ENCODE measurements around the gene CAVIN1. TPM values are rescaled to one million over a fixed set of nuclear protein-coding genes. Genes with fewer than 3 reads are reported as not detected.
"Not testable (repeated sequence)": the region's sequence is repeated elsewhere in the genome, so short reads cannot be mapped to it uniquely, and the experiment has no call there.

CAVIN1 gene
- total RNA-seq, 2 donors from 2014 or later = 0.51 to 3.1 TPM

DNA sequence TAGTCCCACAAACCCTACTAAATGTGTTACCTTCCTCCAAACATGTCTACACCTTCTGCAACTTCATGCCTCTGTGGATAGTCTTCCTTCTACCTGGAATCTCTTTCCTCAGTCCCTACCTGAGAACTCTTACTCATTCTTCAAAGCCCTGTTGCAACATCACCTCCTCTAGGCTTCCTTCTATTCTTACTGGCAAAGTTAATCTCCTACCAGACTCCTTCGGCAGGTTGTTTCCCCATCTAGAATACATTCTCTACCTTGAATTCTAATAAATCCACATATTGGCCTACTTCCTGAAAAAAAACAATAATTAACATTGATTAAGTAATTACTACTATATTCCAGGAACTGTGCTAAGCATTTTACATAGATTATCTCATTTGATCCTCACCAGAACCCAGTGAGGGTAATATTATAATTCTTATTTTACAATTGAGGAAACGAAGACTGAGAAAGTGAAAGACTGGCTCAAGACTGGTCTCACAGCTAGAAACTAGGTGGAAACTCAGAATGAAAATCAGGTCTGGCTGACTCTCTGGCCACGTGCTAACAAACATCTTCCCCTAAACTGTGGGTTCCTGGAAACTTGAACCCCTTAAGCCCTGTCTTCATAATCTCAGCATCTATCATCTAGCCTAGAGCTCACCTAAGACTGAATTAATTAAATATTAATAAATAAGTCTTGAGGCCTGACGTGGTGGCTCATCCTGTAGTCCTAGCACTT is 30.2 kb downstream of the CAVIN1 start:
- Mint-ChIP-seq H3K4me1 (peaks cover 11% of the 10 kb centered on the region), H3K27me3 (ENCODE audit: insufficient read depth) (peaks cover 41% of the 10 kb centered on the region), H3K27ac (no peak overlapping the region), H3K36me3 (ENCODE audit: low read depth) (no peaks in the 10 kb centered on the region), H3K4me3 (no peak overlapping the region), H3K9me3 (no peaks in the 10 kb centered on the region)
- peaks cover 24% of the 10 kb centered on the region for H3K27me3 ChIP-seq (ENCODE audit: control insufficient read depth, insufficient read depth, low read length, poor library complexity, severe bottlenecking)
- TF ChIP-seq, protein P1, sequence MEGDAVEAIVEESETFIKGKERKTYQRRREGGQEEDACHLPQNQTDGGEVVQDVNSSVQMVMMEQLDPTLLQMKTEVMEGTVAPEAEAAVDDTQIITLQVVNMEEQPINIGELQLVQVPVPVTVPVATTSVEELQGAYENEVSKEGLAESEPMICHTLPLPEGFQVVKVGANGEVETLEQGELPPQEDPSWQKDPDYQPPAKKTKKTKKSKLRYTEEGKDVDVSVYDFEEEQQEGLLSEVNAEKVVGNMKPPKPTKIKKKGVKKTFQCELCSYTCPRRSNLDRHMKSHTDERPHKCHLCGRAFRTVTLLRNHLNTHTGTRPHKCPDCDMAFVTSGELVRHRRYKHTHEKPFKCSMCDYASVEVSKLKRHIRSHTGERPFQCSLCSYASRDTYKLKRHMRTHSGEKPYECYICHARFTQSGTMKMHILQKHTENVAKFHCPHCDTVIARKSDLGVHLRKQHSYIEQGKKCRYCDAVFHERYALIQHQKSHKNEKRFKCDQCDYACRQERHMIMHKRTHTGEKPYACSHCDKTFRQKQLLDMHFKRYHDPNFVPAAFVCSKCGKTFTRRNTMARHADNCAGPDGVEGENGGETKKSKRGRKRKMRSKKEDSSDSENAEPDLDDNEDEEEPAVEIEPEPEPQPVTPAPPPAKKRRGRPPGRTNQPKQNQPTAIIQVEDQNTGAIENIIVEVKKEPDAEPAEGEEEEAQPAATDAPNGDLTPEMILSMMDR (conservative IDR thresholded peaks at IDR 0.05) = no peak
- no peak overlapping the region for H3K4me3 ChIP-seq (ENCODE audit: low read length)
- DNase-seq = no peak
- H3K9me3 ChIP-seq (ENCODE audit: control insufficient read depth, low read length) = no peaks in the 10 kb centered on the region
- no peaks in the 10 kb centered on the region for H3K36me3 ChIP-seq (ENCODE audit: control insufficient read depth, insufficient read depth, low read length)
- no peak overlapping the region for H3K27ac ChIP-seq (ENCODE audit: low read depth, low read length)
- no peaks in the 10 kb centered on the region for H3K4me1 ChIP-seq (ENCODE audit: control insufficient read depth, insufficient read depth, low read length)
- no peak overlapping the region for H3K9ac ChIP-seq (ENCODE audit: extremely low read depth, low read length, poor library complexity, severe bottlenecking)
- 94 to 96% methylated on average over 3 to 4 of the region's 4 CpGs for WGBS, 2 experiments (ENCODE audit: insufficient coverage in 1 of 2, insufficient read length in 1 of 2)

DNA sequence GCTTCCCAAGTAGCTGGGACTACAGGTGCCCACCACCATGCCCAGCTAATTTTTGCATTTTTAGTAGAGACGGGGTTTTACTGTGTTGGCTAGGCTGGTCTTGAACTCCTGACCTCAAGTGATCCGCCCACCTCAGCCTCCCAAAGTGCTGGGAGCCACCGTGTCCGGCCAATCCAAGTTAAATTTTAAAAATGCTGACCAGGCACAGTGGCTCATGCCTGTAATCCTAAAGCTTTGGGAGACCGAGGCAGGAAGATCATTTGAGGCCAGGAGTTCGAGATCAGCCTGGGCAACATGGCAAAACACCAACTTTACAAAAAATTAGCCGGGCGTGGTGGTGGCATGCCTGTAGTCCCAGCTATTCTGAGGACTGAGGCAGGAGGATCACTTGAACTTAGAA is 31.6 kb downstream of the CAVIN1 start:
- not testable (repeated sequence) for H3K27ac ChIP-seq (ENCODE audit: low read depth, low read length); H3K27ac Mint-ChIP-seq; H3K9me3 Mint-ChIP-seq; H3K36me3 Mint-ChIP-seq (ENCODE audit: low read depth); H3K4me3 ChIP-seq (ENCODE audit: low read length); H3K9ac ChIP-seq (ENCODE audit: extremely low read depth, low read length, poor library complexity, severe bottlenecking); DNase-seq; H3K36me3 ChIP-seq (ENCODE audit: control insufficient read depth, insufficient read depth, low read length); H3K4me3 Mint-ChIP-seq; H3K9me3 ChIP-seq (ENCODE audit: control insufficient read depth, low read length); H3K4me1 ChIP-seq (ENCODE audit: control insufficient read depth, insufficient read depth, low read length)
- Mint-ChIP-seq H3K27me3 (ENCODE audit: insufficient read depth) (peaks cover 44% of the 10 kb centered on the region), H3K4me1 (peaks cover 18% of the 10 kb centered on the region)
- H3K27me3 ChIP-seq (ENCODE audit: control insufficient read depth, insufficient read depth, low read length, poor library complexity, severe bottlenecking) = peaks cover 35% of the 10 kb centered on the region
- WGBS, 2 experiments (ENCODE audit: insufficient coverage in 1 of 2, insufficient read length in 1 of 2) = 86 to 91% methylated on average over 7 to 8 of the region's 8 CpGs

DNA sequence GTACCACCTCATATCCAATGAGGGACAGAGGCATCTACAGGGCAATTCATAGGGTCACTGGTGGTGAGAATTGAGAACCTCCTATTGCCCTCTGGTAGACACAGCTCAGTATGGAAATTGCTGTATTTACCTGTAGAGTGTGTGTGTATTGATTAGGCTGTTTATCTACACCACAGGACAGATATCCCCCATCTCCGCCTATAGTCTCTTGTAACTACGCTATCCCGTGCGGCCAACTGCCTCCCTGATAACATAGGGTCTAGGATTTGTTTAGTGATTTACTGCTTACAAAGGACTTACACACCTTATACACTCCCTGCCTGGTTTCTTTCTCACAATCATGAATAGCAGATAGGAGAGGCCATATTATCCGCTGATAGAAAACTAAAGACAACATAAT is 33.2 kb downstream of the CAVIN1 start:
- no peaks in the 10 kb centered on the region for H3K9me3 Mint-ChIP-seq
- peak; percentile 66 for DNase-seq
- Histone ChIP-seq H3K27ac (ENCODE audit: low read depth, low read length) (no peak overlapping the region), H3K36me3 (ENCODE audit: control insufficient read depth, insufficient read depth, low read length) (no peaks in the 10 kb centered on the region), H3K4me1 (ENCODE audit: control insufficient read depth, insufficient read depth, low read length) (no peaks in the 10 kb centered on the region), H3K27me3 (ENCODE audit: control insufficient read depth, insufficient read depth, low read length, poor library complexity, severe bottlenecking) (peaks cover 50% of the 10 kb centered on the region), H3K9ac (ENCODE audit: extremely low read depth, low read length, poor library complexity, severe bottlenecking) (no peak overlapping the region), H3K9me3 (ENCODE audit: control insufficient read depth, low read length) (no peaks in the 10 kb centered on the region), H3K4me3 (ENCODE audit: low read length) (peak overlapping the region; percentile 3)
- H3K27ac Mint-ChIP-seq = peak overlapping the region; percentile 2
- peaks cover 38% of the 10 kb centered on the region for H3K27me3 Mint-ChIP-seq (ENCODE audit: insufficient read depth)
- 68 to 85% methylated on average over 4 to 5 of the region's 5 CpGs for WGBS, 2 experiments (ENCODE audit: insufficient coverage in 1 of 2, insufficient read length in 1 of 2)
- H3K4me1 Mint-ChIP-seq = peaks cover 18% of the 10 kb centered on the region
- H3K36me3 Mint-ChIP-seq (ENCODE audit: low read depth) = no peaks in the 10 kb centered on the region
- H3K4me3 Mint-ChIP-seq = peak overlapping the region; percentile 86
- TF ChIP-seq, protein P1 (conservative IDR thresholded peaks at IDR 0.05) = no peak

DNA sequence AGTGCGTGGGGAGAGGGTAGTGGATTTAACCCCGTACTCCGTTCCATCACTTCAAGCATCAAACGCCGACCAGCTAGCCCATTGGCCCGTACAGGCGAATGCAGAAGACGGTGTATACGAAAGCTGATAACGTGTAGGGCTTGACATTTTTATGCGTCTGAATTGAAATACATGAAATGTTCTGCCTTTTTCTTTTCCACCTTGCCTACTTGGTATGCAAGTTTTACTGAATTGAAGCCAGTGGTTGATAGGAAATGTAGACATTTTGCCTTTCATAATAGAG is 34.0 kb downstream of the CAVIN1 start:
- peaks cover 54% of the 10 kb centered on the region for H3K27me3 ChIP-seq (ENCODE audit: control insufficient read depth, insufficient read depth, low read length, poor library complexity, severe bottlenecking)
- DNase-seq = no peak
- no peaks in the 10 kb centered on the region for H3K4me1 ChIP-seq (ENCODE audit: control insufficient read depth, insufficient read depth, low read length)
- no peaks in the 10 kb centered on the region for H3K36me3 ChIP-seq (ENCODE audit: control insufficient read depth, insufficient read depth, low read length)
- Mint-ChIP-seq H3K27ac (peak overlapping the region; percentile 91), H3K4me1 (peaks cover 18% of the 10 kb centered on the region), H3K4me3 (peak overlapping the region; percentile 86), H3K27me3 (ENCODE audit: insufficient read depth) (peaks cover 38% of the 10 kb centered on the region), H3K36me3 (ENCODE audit: low read depth) (no peaks in the 10 kb centered on the region), H3K9me3 (no peaks in the 10 kb centered on the region)
- 74 to 77% methylated on average over 10 to 11 of the region's 11 CpGs for WGBS, 2 experiments (ENCODE audit: insufficient coverage in 1 of 2, insufficient read length in 1 of 2)
- H3K4me3 ChIP-seq (ENCODE audit: low read length) = peak overlapping the region; percentile 77
- H3K9ac ChIP-seq (ENCODE audit: extremely low read depth, low read length, poor library complexity, severe bottlenecking) = peak overlapping the region; percentile 24
- H3K9me3 ChIP-seq (ENCODE audit: control insufficient read depth, low read length) = no peaks in the 10 kb centered on the region
- H3K27ac ChIP-seq (ENCODE audit: low read depth, low read length) = no peak overlapping the region
- TF ChIP-seq, protein P1 (conservative IDR thresholded peaks at IDR 0.05) = no peak

Data from endodermal cell (in vitro differentiated cells).